Astrocyte (in vitro differentiated cells and primary cell): Measurements from ENCODE around the gene ASCC3.

ENCODE experiments used
- EZH2 ChIP-seq: IDR thresholded peaks from 2 replicates; pipeline ENCODE4 v1.6.1; 2012; ENCODE audit warnings: mild to moderate bottlenecking, low read length, inconsistent platforms; ENCODE audit not compliant: insufficient read depth
- TF ChIP-seq, protein P1 (sequence below): IDR thresholded peaks from 2 replicates; pipeline ENCODE4 v1.5.1; 2011; ENCODE audit warnings: low read depth, mild to moderate bottlenecking, inconsistent platforms, low read length, moderate library complexity; ENCODE audit not compliant: insufficient read depth

DNA sequence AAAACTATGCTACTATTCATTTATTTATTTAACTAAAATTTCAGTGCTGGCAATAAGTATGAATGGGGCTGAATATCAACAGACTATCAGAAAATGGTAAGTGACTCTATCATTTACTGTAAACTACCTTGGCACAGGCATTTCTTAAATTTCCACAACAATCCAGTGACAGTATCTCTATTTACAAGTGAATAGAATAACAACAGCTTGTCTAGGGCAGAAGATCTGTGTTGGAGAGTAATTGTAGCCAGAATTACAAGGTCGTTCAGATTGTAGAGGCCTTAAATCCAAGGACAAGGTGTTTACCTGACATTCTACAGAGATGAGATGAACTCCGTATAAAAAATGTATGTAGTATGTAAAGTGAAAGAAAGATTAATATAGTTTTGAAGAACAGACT, 222.6 kb downstream of the ASCC3 start:
- TF ChIP-seq, protein P1, sequence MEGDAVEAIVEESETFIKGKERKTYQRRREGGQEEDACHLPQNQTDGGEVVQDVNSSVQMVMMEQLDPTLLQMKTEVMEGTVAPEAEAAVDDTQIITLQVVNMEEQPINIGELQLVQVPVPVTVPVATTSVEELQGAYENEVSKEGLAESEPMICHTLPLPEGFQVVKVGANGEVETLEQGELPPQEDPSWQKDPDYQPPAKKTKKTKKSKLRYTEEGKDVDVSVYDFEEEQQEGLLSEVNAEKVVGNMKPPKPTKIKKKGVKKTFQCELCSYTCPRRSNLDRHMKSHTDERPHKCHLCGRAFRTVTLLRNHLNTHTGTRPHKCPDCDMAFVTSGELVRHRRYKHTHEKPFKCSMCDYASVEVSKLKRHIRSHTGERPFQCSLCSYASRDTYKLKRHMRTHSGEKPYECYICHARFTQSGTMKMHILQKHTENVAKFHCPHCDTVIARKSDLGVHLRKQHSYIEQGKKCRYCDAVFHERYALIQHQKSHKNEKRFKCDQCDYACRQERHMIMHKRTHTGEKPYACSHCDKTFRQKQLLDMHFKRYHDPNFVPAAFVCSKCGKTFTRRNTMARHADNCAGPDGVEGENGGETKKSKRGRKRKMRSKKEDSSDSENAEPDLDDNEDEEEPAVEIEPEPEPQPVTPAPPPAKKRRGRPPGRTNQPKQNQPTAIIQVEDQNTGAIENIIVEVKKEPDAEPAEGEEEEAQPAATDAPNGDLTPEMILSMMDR, result no peak
- no peak for TF ChIP-seq EZH2
